Measurements from ENCODE around the gene NUDT16L1. TPM values are rescaled to one million over a fixed set of nuclear protein-coding genes. Genes with fewer than 3 reads are reported as not detected.

The NUDT16L1 gene
- total RNA-seq, 5 donors from 2014 or later (not counting 1 experiment from before 2014, with no cell fraction given) = 53.3 to 64.0 (median 62.2) TPM

DNA sequence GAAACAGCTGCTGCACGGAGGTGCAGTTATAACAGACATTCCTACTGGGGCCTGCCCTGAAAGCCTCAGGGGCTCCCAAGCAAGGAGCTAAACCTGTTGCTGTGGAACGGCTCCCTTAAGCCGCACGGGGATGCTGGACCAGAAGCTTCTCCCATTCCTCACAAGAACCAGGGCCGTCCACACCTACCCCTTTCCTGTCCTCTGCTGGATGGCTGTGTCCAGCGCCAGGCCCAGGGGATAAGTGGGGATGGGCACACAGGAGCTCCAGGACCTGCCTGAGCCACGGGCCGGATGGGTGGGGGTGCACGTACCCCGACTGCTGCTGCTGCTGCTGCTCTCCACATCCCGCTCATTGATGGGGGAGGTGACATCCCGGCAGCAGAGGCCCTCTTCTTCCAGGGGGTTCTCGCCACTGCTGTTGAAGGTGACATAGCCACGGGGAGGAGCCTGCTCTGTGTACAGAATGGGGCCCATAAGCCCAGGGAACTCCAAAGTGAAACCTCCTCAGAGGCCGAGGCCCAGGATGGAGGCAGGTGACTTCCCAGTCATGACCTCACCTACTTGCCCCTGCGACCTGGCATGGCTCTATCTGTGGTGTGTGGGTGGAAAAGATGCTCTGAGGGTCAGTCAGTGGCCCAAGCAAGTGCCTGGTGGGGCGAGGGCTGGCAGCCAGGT is 8.6 kb downstream of the NUDT16L1 start:
- CTCF ChIA-PET = no interaction called here
- Mint-ChIP-seq H3K27me3 (no peaks in the 10 kb centered on the region), H3K4me3 (no peak overlapping the region), H3K4me1 (peaks cover 0 to 11% (median 3%) of the 10 kb centered on the region in 3 donors), H3K36me3 (peaks cover 19% of the 10 kb centered on the region), H3K27ac (peak overlapping the region in 1 of 2 donors; percentile 34), H3K9me3 (no peaks in the 10 kb centered on the region)
- POLR2A ChIA-PET = no interaction called here
- H3K27ac ChIP-seq (ENCODE audit: low read length) = no peak overlapping the region
- no peak overlapping the region for H3K4me3 ChIP-seq (ENCODE audit: control insufficient read depth in 1 of 2, extremely low read depth in 1 of 2, low read length in 1 of 2)
- DNase-seq (no peak), ATAC-seq (replicated peaks in 1 of 4) (no peak)
- H3K36me3 ChIP-seq (ENCODE audit: control insufficient read depth in 2 of 2, extremely low read depth in 1 of 2, insufficient read depth in 1 of 2, low read length in 1 of 2) = peaks cover 19 to 62% of the 10 kb centered on the region in 2 donors
- peaks cover 0 to 29% of the 10 kb centered on the region in 2 experiments for H3K4me1 ChIP-seq (ENCODE audit: control insufficient read depth in 1 of 2, extremely low read depth in 1 of 2, insufficient read depth in 2 of 2, low read length in 2 of 2)
- no peaks in the 10 kb centered on the region for H3K9me3 ChIP-seq
- no peaks in the 10 kb centered on the region for H3K27me3 ChIP-seq (replicated peaks in 1 of 2; ENCODE audit: control insufficient read depth in 2 of 2, extremely low read depth in 1 of 2, insufficient read depth in 2 of 2, low read length in 1 of 2)
- WGBS (ENCODE audit: insufficient coverage) = 98% methylated on average over 12 of the region's 17 CpGs

- POLR2A ChIA-PET = no interaction called here
- no peaks in the 10 kb centered on the region for H3K27me3 Mint-ChIP-seq
- CTCF ChIA-PET = no interaction called here
- Histone ChIP-seq H3K9me3 (no peaks in the 10 kb centered on the region), H3K4me3 (ENCODE audit: control insufficient read depth in 1 of 2, extremely low read depth in 1 of 2, low read length in 1 of 2) (no peak overlapping the region), H3K4me1 (ENCODE audit: control insufficient read depth in 1 of 2, extremely low read depth in 1 of 2, insufficient read depth in 2 of 2, low read length in 2 of 2) (peaks cover 0 to 29% of the 10 kb centered on the region in 2 experiments), H3K27me3 (replicated peaks in 1 of 2; ENCODE audit: control insufficient read depth in 2 of 2, extremely low read depth in 1 of 2, insufficient read depth in 2 of 2, low read length in 1 of 2) (no peaks in the 10 kb centered on the region), H3K36me3 (ENCODE audit: control insufficient read depth in 2 of 2, extremely low read depth in 1 of 2, insufficient read depth in 1 of 2, low read length in 1 of 2) (peaks cover 15 to 59% of the 10 kb centered on the region in 2 donors), H3K27ac (ENCODE audit: low read length) (no peak overlapping the region)
- no peak overlapping the region for H3K4me3 Mint-ChIP-seq
- no peak for DNase-seq
- ATAC-seq (replicated peaks in 1 of 4) = no peak
- H3K36me3 Mint-ChIP-seq = peaks cover 20% of the 10 kb centered on the region
- whole genome bisulfite sequencing (ENCODE audit: insufficient coverage) = 100% methylated on average over 2 of the region's 7 CpGs
- no peaks in the 10 kb centered on the region for H3K9me3 Mint-ChIP-seq
- peak overlapping the region in 1 of 2 donors; percentile 34 for H3K27ac Mint-ChIP-seq
- peaks cover 0 to 11% (median 3%) of the 10 kb centered on the region in 3 donors for H3K4me1 Mint-ChIP-seq
These were observed 9.1 kb downstream of the NUDT16L1 start for GRCh38 chr16:4702466-4702808.

DNA sequence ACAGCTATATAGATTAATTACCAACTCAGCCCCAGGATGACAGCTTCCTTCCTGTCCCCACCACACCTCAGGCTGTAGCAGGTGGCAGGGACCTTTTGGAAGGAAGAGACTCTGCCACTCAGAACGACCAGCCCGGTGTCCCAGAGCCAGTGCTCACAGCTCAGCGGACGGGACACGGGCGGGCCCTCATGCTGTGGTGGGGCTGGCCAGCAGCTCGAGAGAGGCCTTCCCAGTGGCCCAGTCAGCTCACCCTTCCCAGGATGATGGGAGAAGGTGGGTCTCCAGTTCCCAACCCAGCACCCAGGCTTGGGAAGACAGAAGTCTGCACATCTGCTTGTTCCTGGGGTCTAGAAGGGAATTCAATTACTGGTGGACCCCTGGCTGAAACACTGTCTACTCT is 10.5 kb downstream of the NUDT16L1 start:
- Histone ChIP-seq H3K4me3 (ENCODE audit: control insufficient read depth in 1 of 2, extremely low read depth in 1 of 2, low read length in 1 of 2) (no peak overlapping the region), H3K9me3 (no peaks in the 10 kb centered on the region), H3K36me3 (ENCODE audit: control insufficient read depth in 2 of 2, extremely low read depth in 1 of 2, insufficient read depth in 1 of 2, low read length in 1 of 2) (peaks cover 12 to 50% of the 10 kb centered on the region in 2 donors), H3K4me1 (ENCODE audit: control insufficient read depth in 1 of 2, extremely low read depth in 1 of 2, insufficient read depth in 2 of 2, low read length in 2 of 2) (peaks cover 0 to 27% of the 10 kb centered on the region in 2 experiments), H3K27me3 (replicated peaks in 1 of 2; ENCODE audit: control insufficient read depth in 2 of 2, extremely low read depth in 1 of 2, insufficient read depth in 2 of 2, low read length in 1 of 2) (no peaks in the 10 kb centered on the region), H3K27ac (ENCODE audit: low read length) (no peak overlapping the region)
- peaks cover 0 to 11% (median 3%) of the 10 kb centered on the region in 3 donors for H3K4me1 Mint-ChIP-seq
- ChIA-PET POLR2A (no interaction called here), CTCF (interaction anchor here (0.7 kb wide), 2 partner anchors 215 to 723 kb away, joined by 4 to 7 read pairs; no protein-coding TSS in a partner anchor)
- no peak overlapping the region for H3K27ac Mint-ChIP-seq
- H3K9me3 Mint-ChIP-seq = no peaks in the 10 kb centered on the region
- 0% methylated on average over 2 of the region's 7 CpGs for WGBS (ENCODE audit: insufficient coverage)
- H3K36me3 Mint-ChIP-seq = peaks cover 24% of the 10 kb centered on the region
- ATAC-seq (replicated peaks in 1 of 4) = no peak
- H3K27me3 Mint-ChIP-seq = no peaks in the 10 kb centered on the region
- H3K4me3 Mint-ChIP-seq = no peak overlapping the region
- DNase-seq = no peak

GRCh38 chr16:4704491-4704890 is 11.1 kb downstream of the NUDT16L1 start:
- ATAC-seq (replicated peaks in 1 of 4) (no peak), DNase-seq (no peak)
- no peaks in the 10 kb centered on the region for H3K27me3 Mint-ChIP-seq
- H3K4me1 Mint-ChIP-seq = peaks cover 0 to 11% (median 3%) of the 10 kb centered on the region in 3 donors
- H3K36me3 Mint-ChIP-seq = peaks cover 25% of the 10 kb centered on the region
- ChIA-PET CTCF (interaction anchor here in 1 of 2 donors (0.8 kb wide), 1 partner anchor 34 kb away, joined by 3 read pairs; no protein-coding TSS in a partner anchor), POLR2A (no interaction called here)
- no peaks in the 10 kb centered on the region for H3K9me3 ChIP-seq
- H3K4me3 Mint-ChIP-seq = no peak overlapping the region
- 84% methylated on average over 3 of the region's 8 CpGs for WGBS (ENCODE audit: insufficient coverage)
- no peak overlapping the region for H3K27ac ChIP-seq (ENCODE audit: low read length)
- no peaks in the 10 kb centered on the region for H3K27me3 ChIP-seq (replicated peaks in 1 of 2; ENCODE audit: control insufficient read depth in 2 of 2, extremely low read depth in 1 of 2, insufficient read depth in 2 of 2, low read length in 1 of 2)
- H3K4me3 ChIP-seq (ENCODE audit: control insufficient read depth in 1 of 2, extremely low read depth in 1 of 2, low read length in 1 of 2) = no peak overlapping the region
- H3K27ac Mint-ChIP-seq = no peak overlapping the region
- H3K4me1 ChIP-seq (ENCODE audit: control insufficient read depth in 1 of 2, extremely low read depth in 1 of 2, insufficient read depth in 2 of 2, low read length in 2 of 2) = peaks cover 0 to 22% of the 10 kb centered on the region in 2 experiments
- H3K36me3 ChIP-seq (ENCODE audit: control insufficient read depth in 2 of 2, extremely low read depth in 1 of 2, insufficient read depth in 1 of 2, low read length in 1 of 2) = peaks cover 12 to 47% of the 10 kb centered on the region in 2 donors
- no peaks in the 10 kb centered on the region for H3K9me3 Mint-ChIP-seq

DNA sequence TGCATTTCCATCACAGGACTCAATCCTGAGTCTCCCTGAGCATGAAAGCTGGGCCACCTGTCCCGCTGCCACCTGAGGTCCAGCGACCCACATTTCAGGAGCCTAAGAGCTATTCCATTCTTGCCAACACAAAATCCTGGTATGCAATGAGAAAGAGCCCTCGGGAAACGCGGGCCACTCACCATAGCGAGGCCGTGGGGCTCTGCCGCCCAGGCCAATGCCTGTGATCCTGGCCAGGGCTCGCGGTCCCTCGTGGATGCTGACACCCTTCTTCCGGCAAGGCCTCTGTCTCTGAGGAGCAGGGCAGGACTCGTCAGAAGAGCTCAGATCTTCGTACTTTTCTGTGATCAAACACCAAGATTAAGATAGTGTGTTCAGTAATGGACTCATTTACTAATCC is 11.6 kb downstream of the NUDT16L1 start:
- H3K27me3 ChIP-seq (replicated peaks in 1 of 2; ENCODE audit: control insufficient read depth in 2 of 2, extremely low read depth in 1 of 2, insufficient read depth in 2 of 2, low read length in 1 of 2) = no peaks in the 10 kb centered on the region
- Mint-ChIP-seq H3K36me3 (peaks cover 25% of the 10 kb centered on the region), H3K9me3 (no peaks in the 10 kb centered on the region), H3K4me1 (peaks cover 0 to 8% (median 3%) of the 10 kb centered on the region in 3 donors), H3K27me3 (no peaks in the 10 kb centered on the region), H3K4me3 (no peak overlapping the region), H3K27ac (no peak overlapping the region)
- CTCF ChIA-PET = interaction anchor here in 1 of 2 donors (0.8 kb wide), 1 partner anchor 34 kb away, joined by 3 read pairs; no protein-coding TSS in a partner anchor
- peaks cover 0 to 18% of the 10 kb centered on the region in 2 experiments for H3K4me1 ChIP-seq (ENCODE audit: control insufficient read depth in 1 of 2, extremely low read depth in 1 of 2, insufficient read depth in 2 of 2, low read length in 2 of 2)
- ATAC-seq (replicated peaks in 1 of 4) (no peak), DNase-seq (no peak)
- POLR2A ChIA-PET = no interaction called here
- H3K36me3 ChIP-seq (ENCODE audit: control insufficient read depth in 2 of 2, extremely low read depth in 1 of 2, insufficient read depth in 1 of 2, low read length in 1 of 2) = peaks cover 12 to 49% of the 10 kb centered on the region in 2 donors
- no peak overlapping the region for H3K4me3 ChIP-seq (ENCODE audit: control insufficient read depth in 1 of 2, extremely low read depth in 1 of 2, low read length in 1 of 2)
- WGBS (ENCODE audit: insufficient coverage) = 95% methylated on average over 14 of the region's 14 CpGs
- no peaks in the 10 kb centered on the region for H3K9me3 ChIP-seq
- no peak overlapping the region for H3K27ac ChIP-seq (ENCODE audit: low read length)

GRCh38 chr16:4706871-4707270 is 13.5 kb downstream of the NUDT16L1 start:
- ATAC-seq (replicated peaks in 1 of 4) (no peak), DNase-seq (no peak)
- POLR2A ChIA-PET = no interaction called here
- Mint-ChIP-seq H3K4me1 (no peaks in the 10 kb centered on the region), H3K27me3 (no peaks in the 10 kb centered on the region), H3K27ac (no peak overlapping the region), H3K4me3 (no peak overlapping the region), H3K36me3 (peaks cover 31% of the 10 kb centered on the region), H3K9me3 (no peaks in the 10 kb centered on the region)
- peaks cover 0 to 4% of the 10 kb centered on the region in 2 experiments for H3K4me1 ChIP-seq (ENCODE audit: control insufficient read depth in 1 of 2, extremely low read depth in 1 of 2, insufficient read depth in 2 of 2, low read length in 2 of 2)
- 83% methylated on average over 1 of the region's 7 CpGs for WGBS (ENCODE audit: insufficient coverage)
- H3K36me3 ChIP-seq (ENCODE audit: control insufficient read depth in 2 of 2, extremely low read depth in 1 of 2, insufficient read depth in 1 of 2, low read length in 1 of 2) = peaks cover 13 to 48% of the 10 kb centered on the region in 2 donors
- no peaks in the 10 kb centered on the region for H3K27me3 ChIP-seq (replicated peaks in 1 of 2; ENCODE audit: control insufficient read depth in 2 of 2, extremely low read depth in 1 of 2, insufficient read depth in 2 of 2, low read length in 1 of 2)
- CTCF ChIA-PET = no interaction called here
- no peak overlapping the region for H3K4me3 ChIP-seq (ENCODE audit: control insufficient read depth in 1 of 2, extremely low read depth in 1 of 2, low read length in 1 of 2)
- H3K9me3 ChIP-seq = no peaks in the 10 kb centered on the region
- H3K27ac ChIP-seq (ENCODE audit: low read length) = no peak overlapping the region

Measured in T-cell (primary cell).